ENCODE data around the gene LBP. TPM values are rescaled to one million over a fixed set of nuclear protein-coding genes. Genes with fewer than 3 reads are reported as not detected.

Gene LBP
- total and polyA plus RNA-seq, 2 donors (not counting 1 experiment from before 2014, with no cell fraction given): 0.08 to 0.17 TPM

DNA sequence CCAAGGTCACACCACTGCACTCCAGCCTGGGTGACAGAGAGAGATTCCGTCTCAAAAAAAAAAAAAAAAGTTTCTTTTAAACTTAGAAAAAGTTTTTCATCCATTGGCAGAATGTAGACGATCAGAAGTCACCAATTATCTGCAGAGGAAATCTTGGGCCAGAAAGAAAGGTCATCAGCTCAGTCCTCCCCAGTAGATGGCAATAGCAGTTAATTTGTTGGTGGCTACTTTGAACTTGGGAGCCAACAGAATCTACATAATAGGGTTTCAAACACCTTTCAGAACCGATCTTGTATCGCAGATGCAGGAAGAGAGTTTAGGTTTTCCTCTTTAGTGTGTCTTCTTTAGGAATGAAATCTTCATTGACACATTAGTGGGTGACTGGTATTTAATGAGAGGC, 41.7 kb downstream of the LBP start:
- Histone ChIP-seq H3K27ac (ENCODE audit: insufficient read depth, low read length) (no peak overlapping the region), H3K79me2 (ENCODE audit: control insufficient read depth, insufficient read depth, low read length) (no peaks in the 10 kb centered on the region), H3K4me1 (ENCODE audit: control insufficient read depth, extremely low read depth, insufficient read depth, low read length) (no peaks in the 10 kb centered on the region), H3K36me3 (ENCODE audit: control insufficient read depth, insufficient read depth, low read length) (no peaks in the 10 kb centered on the region), H3K4me3 (replicated peaks in 1 of 4; ENCODE audit: control extremely low read depth in 1 of 4, insufficient read depth in 1 of 4, low read depth in 3 of 4, low read length in 4 of 4) (no peak overlapping the region), H3K9me3 (ENCODE audit: control insufficient read depth, insufficient read depth, low read depth, low read length) (no peaks in the 10 kb centered on the region), H3K27me3 (ENCODE audit: control insufficient read depth, insufficient read depth, low read length) (peaks cover 13% of the 10 kb centered on the region), H2AFZ (ENCODE audit: low read length) (no peak overlapping the region), H4K20me1 (ENCODE audit: control insufficient read depth, extremely low read depth, insufficient read depth, low read length) (no peaks in the 10 kb centered on the region), H3K4me2 (ENCODE audit: extremely low read depth, insufficient read depth, low read length) (no peak overlapping the region), H3K9ac (ENCODE audit: insufficient read depth, low read length) (no peak overlapping the region)
- TF ChIP-seq, protein P1, sequence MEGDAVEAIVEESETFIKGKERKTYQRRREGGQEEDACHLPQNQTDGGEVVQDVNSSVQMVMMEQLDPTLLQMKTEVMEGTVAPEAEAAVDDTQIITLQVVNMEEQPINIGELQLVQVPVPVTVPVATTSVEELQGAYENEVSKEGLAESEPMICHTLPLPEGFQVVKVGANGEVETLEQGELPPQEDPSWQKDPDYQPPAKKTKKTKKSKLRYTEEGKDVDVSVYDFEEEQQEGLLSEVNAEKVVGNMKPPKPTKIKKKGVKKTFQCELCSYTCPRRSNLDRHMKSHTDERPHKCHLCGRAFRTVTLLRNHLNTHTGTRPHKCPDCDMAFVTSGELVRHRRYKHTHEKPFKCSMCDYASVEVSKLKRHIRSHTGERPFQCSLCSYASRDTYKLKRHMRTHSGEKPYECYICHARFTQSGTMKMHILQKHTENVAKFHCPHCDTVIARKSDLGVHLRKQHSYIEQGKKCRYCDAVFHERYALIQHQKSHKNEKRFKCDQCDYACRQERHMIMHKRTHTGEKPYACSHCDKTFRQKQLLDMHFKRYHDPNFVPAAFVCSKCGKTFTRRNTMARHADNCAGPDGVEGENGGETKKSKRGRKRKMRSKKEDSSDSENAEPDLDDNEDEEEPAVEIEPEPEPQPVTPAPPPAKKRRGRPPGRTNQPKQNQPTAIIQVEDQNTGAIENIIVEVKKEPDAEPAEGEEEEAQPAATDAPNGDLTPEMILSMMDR (conservative IDR thresholded peaks at IDR 0.05 in 1 of 2, IDR thresholded peaks at IDR 0.05 in 1 of 2; ENCODE audit: low read depth in 1 of 2, low read length in 2 of 2): no peak
- TF ChIP-seq EZH2 (IDR thresholded peaks at IDR 0.05; ENCODE audit: low read length, missing control alignments): no peak
- DNase-seq (ENCODE audit: low read depth in 2 of 2): no peak

DNA sequence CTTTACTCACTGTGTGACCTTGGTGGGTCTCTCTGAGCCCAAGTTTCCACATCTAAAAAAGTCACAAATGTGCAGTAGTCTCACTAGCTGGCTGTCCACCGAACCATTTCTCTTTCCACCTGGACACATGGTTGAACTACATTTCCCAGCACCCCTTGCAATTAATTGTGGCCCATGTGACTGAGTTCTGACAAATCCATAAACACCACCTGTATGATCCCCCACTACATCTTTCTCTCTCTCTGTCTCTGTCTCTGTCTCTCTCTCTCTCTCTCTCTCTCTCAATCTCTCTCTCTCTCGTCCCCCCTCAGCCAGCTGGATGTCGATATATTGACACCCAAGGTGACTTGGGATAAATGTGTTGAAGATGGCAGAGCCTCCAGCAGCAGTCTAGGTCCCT, 46.1 kb downstream of the LBP start:
- no peak for DNase-seq (ENCODE audit: low read depth in 2 of 2)
- Histone ChIP-seq H4K20me1 (ENCODE audit: control insufficient read depth, extremely low read depth, insufficient read depth, low read length) (no peaks in the 10 kb centered on the region), H3K9me3 (ENCODE audit: control insufficient read depth, insufficient read depth, low read depth, low read length) (no peaks in the 10 kb centered on the region), H3K9ac (ENCODE audit: insufficient read depth, low read length) (no peak overlapping the region), H3K4me2 (ENCODE audit: extremely low read depth, insufficient read depth, low read length) (no peak overlapping the region), H3K27me3 (ENCODE audit: control insufficient read depth, insufficient read depth, low read length) (peaks cover 14% of the 10 kb centered on the region), H3K36me3 (ENCODE audit: control insufficient read depth, insufficient read depth, low read length) (no peaks in the 10 kb centered on the region), H2AFZ (ENCODE audit: low read length) (no peak overlapping the region), H3K4me3 (replicated peaks in 1 of 4; ENCODE audit: control extremely low read depth in 1 of 4, insufficient read depth in 1 of 4, low read depth in 3 of 4, low read length in 4 of 4) (no peak overlapping the region), H3K4me1 (ENCODE audit: control insufficient read depth, extremely low read depth, insufficient read depth, low read length) (no peaks in the 10 kb centered on the region), H3K79me2 (ENCODE audit: control insufficient read depth, insufficient read depth, low read length) (no peaks in the 10 kb centered on the region), H3K27ac (ENCODE audit: insufficient read depth, low read length) (no peak overlapping the region)
- TF ChIP-seq EZH2 (IDR thresholded peaks at IDR 0.05; ENCODE audit: low read length, missing control alignments): no peak
- TF ChIP-seq, protein P1 (conservative IDR thresholded peaks at IDR 0.05 in 1 of 2, IDR thresholded peaks at IDR 0.05 in 1 of 2; ENCODE audit: low read depth in 1 of 2, low read length in 2 of 2): no peak

DNA sequence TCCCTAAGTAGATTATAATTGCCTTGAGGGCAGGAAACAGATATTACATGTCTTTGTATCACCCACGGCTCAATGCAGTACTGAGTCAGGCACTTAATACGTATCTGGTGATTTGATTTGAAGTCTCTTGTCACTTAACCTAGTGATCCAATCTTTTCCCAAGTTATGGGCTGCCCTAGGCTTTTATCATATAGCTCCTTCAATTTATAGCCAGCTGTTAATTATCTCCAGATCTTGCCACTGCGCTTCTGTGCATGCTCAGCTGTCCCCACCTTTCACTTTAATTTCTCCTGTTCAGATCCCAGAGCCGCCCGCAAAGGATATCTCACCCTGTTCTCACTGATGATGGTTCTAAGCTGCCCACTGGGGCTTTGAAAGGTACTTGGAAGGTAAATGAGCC, 47.0 kb downstream of the LBP start:
- Histone ChIP-seq H3K4me3 (replicated peaks in 1 of 4; ENCODE audit: control extremely low read depth in 1 of 4, insufficient read depth in 1 of 4, low read depth in 3 of 4, low read length in 4 of 4) (no peak overlapping the region), H3K4me2 (ENCODE audit: extremely low read depth, insufficient read depth, low read length) (no peak overlapping the region), H4K20me1 (ENCODE audit: control insufficient read depth, extremely low read depth, insufficient read depth, low read length) (no peaks in the 10 kb centered on the region), H3K36me3 (ENCODE audit: control insufficient read depth, insufficient read depth, low read length) (no peaks in the 10 kb centered on the region), H3K27me3 (ENCODE audit: control insufficient read depth, insufficient read depth, low read length) (peaks cover 14% of the 10 kb centered on the region), H3K9ac (ENCODE audit: insufficient read depth, low read length) (no peak overlapping the region), H2AFZ (ENCODE audit: low read length) (no peak overlapping the region), H3K4me1 (ENCODE audit: control insufficient read depth, extremely low read depth, insufficient read depth, low read length) (no peaks in the 10 kb centered on the region), H3K9me3 (ENCODE audit: control insufficient read depth, insufficient read depth, low read depth, low read length) (no peaks in the 10 kb centered on the region), H3K27ac (ENCODE audit: insufficient read depth, low read length) (no peak overlapping the region), H3K79me2 (ENCODE audit: control insufficient read depth, insufficient read depth, low read length) (no peaks in the 10 kb centered on the region)
- no peak for TF ChIP-seq EZH2 (IDR thresholded peaks at IDR 0.05; ENCODE audit: low read length, missing control alignments)
- TF ChIP-seq, protein P1 (conservative IDR thresholded peaks at IDR 0.05 in 1 of 2, IDR thresholded peaks at IDR 0.05 in 1 of 2; ENCODE audit: low read depth in 1 of 2, low read length in 2 of 2): no peak
- DNase-seq (ENCODE audit: low read depth in 2 of 2): no peak

Measured in fibroblast of lung (primary cell).